Measurements from ENCODE around the gene NAMPT.

Gene NAMPT

DNA sequence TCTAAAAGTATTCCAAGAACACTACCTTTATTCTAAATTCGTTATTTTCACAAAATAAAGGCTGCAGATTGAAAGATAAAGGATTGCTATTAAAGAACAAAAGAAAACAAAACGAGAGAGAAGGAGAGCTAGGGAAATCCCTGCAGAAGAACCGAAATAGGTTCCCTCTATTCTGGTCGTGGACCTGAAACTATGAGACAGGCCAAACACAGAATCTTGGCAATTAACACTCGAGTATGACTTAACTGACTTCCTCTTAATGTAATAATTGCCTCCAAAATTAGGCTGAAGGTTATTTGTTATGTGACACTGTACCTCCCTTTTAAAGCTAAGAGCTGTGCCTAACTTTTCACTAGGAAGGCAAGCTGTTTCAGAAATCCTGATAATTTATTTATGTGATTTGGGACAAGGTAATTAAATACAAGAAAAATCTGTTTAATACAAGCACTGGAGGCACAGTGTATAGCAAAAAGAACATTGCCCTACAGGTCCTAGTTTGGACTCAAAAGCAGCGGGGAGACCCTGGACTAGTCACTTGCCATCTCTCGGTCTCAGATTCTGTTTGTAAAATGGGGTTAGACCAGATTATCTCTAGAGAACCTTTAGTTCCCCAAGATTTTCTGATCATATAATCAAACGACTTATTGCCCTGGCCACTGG lies 11.6 kb downstream of the NAMPT start:
- DNase-seq (ENCODE audit: low read depth in 2 of 2) = no peak

- no peak for DNase-seq (ENCODE audit: low read depth in 2 of 2)
Measured at GRCh38 chr7:106270122-106270977, 14.4 kb downstream of the NAMPT start.

GRCh38 chr7:106269254-106269961 lies 15.4 kb downstream of the NAMPT start:
- no peak for DNase-seq (ENCODE audit: low read depth in 2 of 2)

DNA sequence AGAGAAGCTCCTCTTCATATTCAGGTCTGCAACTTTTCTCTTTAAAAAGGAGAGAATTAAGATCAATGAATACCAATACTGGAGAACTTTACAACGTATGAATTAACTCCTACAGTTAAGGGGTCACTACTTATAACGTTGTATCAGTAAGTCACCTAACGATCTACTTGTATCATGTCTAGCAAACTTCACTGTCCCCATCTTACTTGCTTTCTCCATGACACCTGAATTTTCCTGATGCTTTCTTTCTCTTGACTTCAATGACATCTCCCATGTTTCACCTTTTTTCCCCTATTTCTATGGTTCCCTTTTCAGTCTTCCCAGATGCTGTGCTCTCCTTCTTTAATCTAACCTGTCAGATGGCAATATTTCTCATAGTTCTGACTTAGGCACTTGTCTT lies 19.6 kb downstream of the NAMPT start:
- DNase-seq (ENCODE audit: low read depth in 2 of 2) = no peak

DNA sequence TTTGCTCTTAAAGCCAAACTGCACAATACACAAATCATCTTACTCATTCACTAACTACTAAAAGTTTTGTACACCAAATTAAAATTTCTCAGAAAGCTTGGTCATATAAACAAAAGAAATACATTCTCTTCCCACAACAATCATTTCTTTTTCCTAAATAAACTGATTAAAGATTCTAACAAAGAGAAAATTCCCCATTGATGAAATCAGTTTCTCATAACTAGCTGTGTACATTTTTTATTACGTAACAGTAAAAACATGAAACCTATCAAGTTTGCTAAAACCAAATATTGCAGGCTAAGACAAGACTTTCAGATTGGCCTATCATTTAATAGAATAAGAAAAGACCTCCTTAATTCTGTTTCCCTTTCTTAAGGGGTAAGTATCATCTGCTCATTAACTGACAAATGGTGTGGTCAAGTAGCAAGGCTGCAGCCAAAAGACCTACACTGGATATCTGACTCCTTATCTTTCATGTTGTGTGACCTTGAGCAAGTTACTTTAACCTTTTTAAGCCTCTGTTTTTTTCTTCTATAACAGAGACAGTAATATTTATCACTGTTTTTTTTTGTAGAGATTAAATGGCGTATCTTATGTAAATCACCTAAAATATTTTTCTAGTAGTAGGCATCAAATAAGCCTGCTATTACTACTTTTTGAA lies 22.4 kb downstream of the NAMPT start:
- DNase-seq (ENCODE audit: low read depth in 2 of 2) = no peak

DNA sequence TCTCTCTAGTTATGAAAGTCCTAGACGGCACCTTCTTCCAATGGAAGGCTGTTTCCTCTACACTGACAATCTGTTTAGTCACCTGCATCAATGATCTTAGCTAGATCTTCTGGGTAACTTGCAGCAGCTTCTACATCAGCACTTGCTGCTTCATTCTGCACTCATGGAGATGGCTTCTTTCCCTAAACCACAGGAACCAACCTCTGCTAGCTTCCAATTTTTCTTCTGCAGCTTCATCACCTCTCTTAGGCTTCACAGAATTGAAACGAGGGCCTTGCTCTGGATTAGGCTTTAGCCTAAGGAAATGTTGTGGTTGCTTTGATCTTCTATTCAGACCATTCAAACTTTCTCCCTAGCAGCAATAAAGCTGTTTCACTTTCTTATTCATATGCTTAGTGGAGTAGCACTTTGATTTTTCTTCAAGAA lies 24.6 kb downstream of the NAMPT start:
- DNase-seq (ENCODE audit: low read depth in 2 of 2) = no peak

GRCh38 chr7:106258789-106259188 lies 26.0 kb downstream of the NAMPT start:
- DNase-seq (ENCODE audit: low read depth in 2 of 2) = no peak

GRCh38 chr7:106257752-106258151 lies 27.0 kb downstream of the NAMPT start:
- no peak for DNase-seq (ENCODE audit: low read depth in 2 of 2)

DNA sequence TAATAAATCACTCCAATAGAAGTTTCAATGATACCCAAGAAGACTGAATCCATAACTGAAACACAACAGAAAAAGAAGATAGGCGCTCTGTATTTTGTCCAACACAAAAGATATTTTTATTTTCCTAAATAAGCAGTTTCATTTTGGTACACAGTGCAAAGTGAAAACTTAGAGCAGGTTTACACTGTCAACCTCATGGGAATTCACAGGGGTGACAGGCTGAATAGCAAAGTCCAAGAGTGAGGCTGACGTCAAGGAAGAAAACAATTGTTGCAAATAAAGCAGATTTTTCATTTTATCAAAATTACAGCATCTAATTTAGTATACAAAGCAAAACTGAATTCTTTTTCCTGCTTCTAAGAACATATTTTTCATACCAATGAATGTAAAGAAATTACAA lies 28.6 kb downstream of the NAMPT start:
- DNase-seq (ENCODE audit: low read depth in 2 of 2) = no peak

DNA sequence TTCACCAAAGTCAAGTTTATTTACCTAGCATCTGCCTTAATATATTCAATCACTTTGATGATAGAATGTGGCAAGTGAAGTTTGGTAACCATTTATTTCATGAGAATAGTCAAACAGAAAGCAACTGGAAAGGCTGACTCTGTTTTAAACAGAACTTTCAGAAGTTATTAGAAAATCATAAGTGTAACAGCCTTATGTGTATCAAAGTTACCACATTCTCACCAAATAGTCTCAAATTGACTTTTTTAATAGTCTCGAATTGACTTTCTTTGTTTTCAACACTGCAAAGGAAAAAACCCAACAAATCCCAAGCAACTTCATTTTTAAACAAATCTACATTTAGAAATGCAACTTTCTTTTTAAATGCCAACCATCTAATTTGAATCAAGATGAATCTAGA lies 29.5 kb downstream of the NAMPT start:
- DNase-seq (ENCODE audit: low read depth in 2 of 2) = no peak

- DNase-seq (ENCODE audit: low read depth in 2 of 2) = no peak
Measured at GRCh38 chr7:106254525-106255116, 30.2 kb downstream of the NAMPT start.

GRCh38 chr7:106252568-106252967 lies 32.2 kb downstream of the NAMPT start:
- DNase-seq (ENCODE audit: low read depth in 2 of 2) = no peak

GRCh38 chr7:106249488-106249887 lies 35.3 kb downstream of the NAMPT start:
- no peak for DNase-seq (ENCODE audit: low read depth in 2 of 2)

DNA sequence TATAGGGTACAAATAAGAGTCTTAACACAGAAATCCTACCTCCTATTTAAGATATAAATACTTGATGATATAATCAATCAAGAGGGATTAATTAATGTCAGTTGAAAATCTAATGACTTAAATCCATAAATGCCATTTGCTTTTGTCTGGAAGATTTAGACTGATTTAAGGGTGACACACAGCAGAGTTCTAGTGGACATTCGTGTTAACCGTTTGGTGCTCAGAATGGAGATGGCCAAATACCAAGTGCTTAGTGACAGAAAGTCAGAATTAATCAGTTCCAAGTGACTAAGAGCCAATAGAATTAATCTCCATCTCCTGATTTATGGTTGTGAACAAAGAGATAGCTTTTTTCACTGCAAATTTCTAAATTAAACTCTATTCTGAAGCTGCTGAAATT lies 36.2 kb downstream of the NAMPT start:
- no peak for DNase-seq (ENCODE audit: low read depth in 2 of 2)

- DNase-seq (ENCODE audit: low read depth in 2 of 2) = no peak
Measured at GRCh38 chr7:106247841-106248240, 36.9 kb downstream of the NAMPT start.

- no peak for DNase-seq (ENCODE audit: low read depth in 2 of 2)
Measured at GRCh38 chr7:106246902-106247711, 37.7 kb downstream of the NAMPT start.

- no peak for DNase-seq (ENCODE audit: low read depth in 2 of 2)
Measured at GRCh38 chr7:106243893-106244292, 40.9 kb downstream of the NAMPT start.

- DNase-seq (ENCODE audit: low read depth in 2 of 2) = no peak
Measured at GRCh38 chr7:106239406-106239805, 45.4 kb downstream of the NAMPT start.

GRCh38 chr7:106238830-106239229 lies 46.0 kb downstream of the NAMPT start:
- DNase-seq (ENCODE audit: low read depth in 2 of 2) = no peak

GRCh38 chr7:106236065-106236464 lies 48.7 kb downstream of the NAMPT start:
- DNase-seq (ENCODE audit: low read depth in 2 of 2) = no peak

- no peak for DNase-seq (ENCODE audit: low read depth in 2 of 2)
Measured at GRCh38 chr7:106234425-106234824, 50.4 kb downstream of the NAMPT start.
